ENCODE results near the gene OPHN1.

- no peak for TF ChIP-seq POLR2A (IDR thresholded peaks at IDR 0.05)
- no peak for TF ChIP-seq CTCF (IDR thresholded peaks at IDR 0.05)
- TF ChIP-seq EP300 (IDR thresholded peaks at IDR 0.05) = no peak
- no peak for TF ChIP-seq POLR2AphosphoS5 (IDR thresholded peaks at IDR 0.05)
Measured at GRCh38 chrX:68443155-68443868, 10.0 kb upstream of the OPHN1 start.
